Neural progenitor cell (in vitro differentiated cells): ENCODE results near the gene ZNF575.

Experiments used
- CTCF ChIP-seq: fragments of 200-600 bp; sonication (generic); IDR thresholded peaks from 2 replicates; pipeline ENCODE4 v1.5.1; 2017; ENCODE audit warnings: antibody characterized with exemption, mild to moderate bottlenecking
- EZH2phosphoT487 ChIP-seq: fragments of 200-600 bp; sonication (generic); IDR thresholded peaks from 2 replicates; pipeline ENCODE4 v1.6.1; 2017; ENCODE audit warnings: antibody characterized with exemption

GRCh38 chr19:43544077-43544476 lies 11.1 kb downstream of the ZNF575 start:
- TF ChIP-seq EZH2phosphoT487 (no peak), CTCF (no peak)
